ENCODE measurements around the gene C18orf32. TPM values are rescaled to one million over a fixed set of nuclear protein-coding genes. Genes with fewer than 3 reads are reported as not detected.

C18orf32 gene
- total and polyA plus RNA-seq, 5 donors from 2014 or later, result 34.8 to 108 (median 92.5) TPM

DNA sequence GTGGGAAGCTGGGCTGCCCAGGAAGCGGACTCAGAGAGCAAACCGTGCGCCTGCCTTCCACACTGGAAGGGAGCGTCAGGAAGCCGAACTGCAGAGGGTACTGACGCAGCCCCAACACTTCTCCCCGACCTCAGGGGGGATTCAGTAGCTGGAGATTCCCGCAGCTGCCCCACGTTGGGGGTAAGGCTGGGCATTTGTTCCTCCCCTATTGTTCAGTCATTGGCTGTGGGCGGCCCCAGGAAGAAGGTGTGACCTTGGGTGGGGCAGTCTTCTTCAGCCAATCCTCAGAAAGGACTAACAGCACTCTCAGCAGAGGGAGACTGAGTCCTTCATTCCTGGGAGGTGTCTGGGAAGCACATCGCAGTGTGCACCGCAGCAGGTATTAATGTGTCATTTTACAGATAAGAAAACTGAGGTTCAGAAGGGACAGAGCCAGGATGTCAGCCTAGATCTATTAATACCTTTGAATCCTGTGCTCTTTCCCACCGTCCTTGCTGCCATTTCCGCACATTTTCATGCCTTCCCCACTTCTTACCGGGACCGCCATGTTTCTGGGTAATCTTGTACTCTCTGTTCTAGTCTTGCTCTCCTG is 12.1 kb upstream of the C18orf32 start:
- H3K9me3 Mint-ChIP-seq, result no peaks in the 10 kb centered on the region
- Histone ChIP-seq H3K4me1 (ENCODE audit: control insufficient read depth, insufficient read depth, low read length, poor library complexity, severe bottlenecking) (no peaks in the 10 kb centered on the region), H3K9me3 (ENCODE audit: control insufficient read depth in 2 of 2, low read length in 2 of 2) (no peaks in the 10 kb centered on the region), H3K4me3 (ENCODE audit: low read depth, low read length) (no peak overlapping the region), H3K27ac (ENCODE audit: insufficient read depth, low read length, poor library complexity, severe bottlenecking) (no peak overlapping the region), H3K36me3 (ENCODE audit: control insufficient read depth, insufficient read depth, low read length) (no peaks in the 10 kb centered on the region), H3K27me3 (ENCODE audit: control insufficient read depth, insufficient read depth, low read length) (peaks cover 4% of the 10 kb centered on the region)
- no peak overlapping the region for H3K27ac Mint-ChIP-seq
- H3K27me3 Mint-ChIP-seq, result peaks cover 37% of the 10 kb centered on the region
- H3K4me3 Mint-ChIP-seq, result peak overlapping the region in 1 of 4 donors; percentile 35
- no peak for ATAC-seq (ENCODE audit: low read depth in 2 of 2)
- H3K4me1 Mint-ChIP-seq, result no peaks in the 10 kb centered on the region
- DNase-seq, result no peak
- no peaks in the 10 kb centered on the region for H3K36me3 Mint-ChIP-seq

GRCh38 chr18:49495480-49495879 is 8.4 kb upstream of the C18orf32 start:
- no peaks in the 10 kb centered on the region for H3K9me3 Mint-ChIP-seq
- H3K4me1 ChIP-seq (ENCODE audit: control insufficient read depth, insufficient read depth, low read length, poor library complexity, severe bottlenecking), result peaks cover 16% of the 10 kb centered on the region
- no peak overlapping the region for H3K27ac ChIP-seq (ENCODE audit: insufficient read depth, low read length, poor library complexity, severe bottlenecking)
- H3K4me1 Mint-ChIP-seq, result peaks cover 13 to 22% (median 17%) of the 10 kb centered on the region in 4 donors
- H3K36me3 ChIP-seq (ENCODE audit: control insufficient read depth, insufficient read depth, low read length), result peaks cover 11% of the 10 kb centered on the region
- H3K4me3 ChIP-seq (ENCODE audit: low read depth, low read length), result no peak overlapping the region
- peaks cover 23% of the 10 kb centered on the region for H3K27me3 Mint-ChIP-seq
- H3K9me3 ChIP-seq (ENCODE audit: control insufficient read depth in 2 of 2, low read length in 2 of 2), result no peaks in the 10 kb centered on the region
- no peak overlapping the region for H3K4me3 Mint-ChIP-seq
- H3K36me3 Mint-ChIP-seq, result peaks cover 13% of the 10 kb centered on the region
- no peak overlapping the region for H3K27ac Mint-ChIP-seq
- DNase-seq (no peak), ATAC-seq (ENCODE audit: low read depth in 2 of 2) (no peak)
- H3K27me3 ChIP-seq (ENCODE audit: control insufficient read depth, insufficient read depth, low read length), result no peaks in the 10 kb centered on the region

DNA sequence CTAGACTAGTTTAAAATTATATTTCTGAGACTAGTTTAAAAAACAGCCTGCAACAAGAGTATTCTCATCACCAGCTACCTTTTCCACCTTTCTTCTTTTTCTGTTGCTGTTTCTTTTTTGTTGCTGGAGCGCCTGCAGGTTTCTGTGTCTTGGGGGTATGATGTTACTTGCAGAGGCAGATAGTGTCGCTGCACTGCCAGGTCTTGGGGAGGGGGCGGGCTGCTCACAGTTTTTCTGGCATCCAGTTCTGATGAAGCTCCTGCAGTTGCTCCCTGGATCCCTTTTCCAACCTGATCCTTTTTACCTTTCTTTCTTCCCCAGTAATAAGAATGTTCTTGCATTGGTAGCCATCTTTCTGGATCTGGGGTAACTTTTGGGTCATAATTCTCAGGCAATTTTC is 8.0 kb upstream of the C18orf32 start:
- Mint-ChIP-seq H3K27me3 (peaks cover 21% of the 10 kb centered on the region), H3K27ac (no peak overlapping the region), H3K9me3 (no peaks in the 10 kb centered on the region), H3K4me3 (peak overlapping the region in 1 of 4 donors; percentile 13), H3K36me3 (peaks cover 17% of the 10 kb centered on the region), H3K4me1 (peaks cover 17 to 26% (median 20%) of the 10 kb centered on the region in 4 donors)
- ATAC-seq (ENCODE audit: low read depth in 2 of 2), result no peak
- Histone ChIP-seq H3K36me3 (ENCODE audit: control insufficient read depth, insufficient read depth, low read length) (peaks cover 15% of the 10 kb centered on the region), H3K4me1 (ENCODE audit: control insufficient read depth, insufficient read depth, low read length, poor library complexity, severe bottlenecking) (peaks cover 20% of the 10 kb centered on the region), H3K9me3 (ENCODE audit: control insufficient read depth in 2 of 2, low read length in 2 of 2) (no peaks in the 10 kb centered on the region), H3K4me3 (ENCODE audit: low read depth, low read length) (no peak overlapping the region), H3K27me3 (ENCODE audit: control insufficient read depth, insufficient read depth, low read length) (no peaks in the 10 kb centered on the region), H3K27ac (ENCODE audit: insufficient read depth, low read length, poor library complexity, severe bottlenecking) (no peak overlapping the region)
- DNase-seq, result no peak

DNA sequence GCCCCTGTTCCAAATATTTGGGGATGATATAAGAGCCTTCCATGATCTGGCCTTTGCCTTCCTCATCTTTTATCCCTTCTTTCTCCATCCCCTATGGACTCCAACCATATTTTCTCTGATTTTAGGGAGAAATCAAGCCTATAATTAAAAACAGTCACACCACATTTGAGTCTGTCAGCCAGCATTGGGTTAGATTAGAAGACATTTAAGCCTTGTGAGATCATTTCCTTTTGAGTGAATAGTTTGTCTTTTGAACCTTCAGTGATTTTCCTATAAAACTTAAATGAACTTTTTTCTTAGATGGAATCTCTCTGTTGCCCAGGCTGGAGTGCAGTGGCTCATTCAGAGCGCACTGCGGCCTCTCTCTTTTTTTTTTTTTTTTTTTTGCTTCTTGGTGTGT is 7.6 kb upstream of the C18orf32 start:
- no peak overlapping the region for H3K4me3 Mint-ChIP-seq

GRCh38 chr18:49492694-49493033 is 5.6 kb upstream of the C18orf32 start:
- H3K36me3 Mint-ChIP-seq, result peaks cover 33% of the 10 kb centered on the region
- no peaks in the 10 kb centered on the region for H3K9me3 ChIP-seq (ENCODE audit: control insufficient read depth in 2 of 2, low read length in 2 of 2)
- H3K27ac Mint-ChIP-seq, result peak overlapping the region in 2 of 3 donors; percentile 92 to 94
- H3K4me3 Mint-ChIP-seq, result peak overlapping the region in 3 of 4 donors; percentile 89 to 97 (median 94)
- H3K27me3 Mint-ChIP-seq, result peaks cover 9% of the 10 kb centered on the region
- ATAC-seq (ENCODE audit: low read depth in 2 of 2) (no peak), DNase-seq (no peak)
- H3K4me1 Mint-ChIP-seq, result peaks cover 23 to 46% (median 32%) of the 10 kb centered on the region in 4 donors
- H3K27ac ChIP-seq (ENCODE audit: insufficient read depth, low read length, poor library complexity, severe bottlenecking), result no peak overlapping the region
- H3K9me3 Mint-ChIP-seq, result no peaks in the 10 kb centered on the region
- no peaks in the 10 kb centered on the region for H3K27me3 ChIP-seq (ENCODE audit: control insufficient read depth, insufficient read depth, low read length)
- peak overlapping the region; percentile 84 for H3K4me3 ChIP-seq (ENCODE audit: low read depth, low read length)
- peaks cover 33% of the 10 kb centered on the region for H3K4me1 ChIP-seq (ENCODE audit: control insufficient read depth, insufficient read depth, low read length, poor library complexity, severe bottlenecking)
- H3K36me3 ChIP-seq (ENCODE audit: control insufficient read depth, insufficient read depth, low read length), result peaks cover 37% of the 10 kb centered on the region

More for the DNA sequence above, 7.6 kb upstream of the C18orf32 start:
- H3K9me3 ChIP-seq (ENCODE audit: control insufficient read depth in 2 of 2, low read length in 2 of 2), result no peaks in the 10 kb centered on the region
- H3K9me3 Mint-ChIP-seq, result no peaks in the 10 kb centered on the region
- peaks cover 21 to 30% (median 24%) of the 10 kb centered on the region in 4 donors for H3K4me1 Mint-ChIP-seq
- peak overlapping the region in 1 of 3 donors; percentile 46 for H3K27ac Mint-ChIP-seq
- peaks cover 20% of the 10 kb centered on the region for H3K27me3 Mint-ChIP-seq
- ATAC-seq (ENCODE audit: low read depth in 2 of 2) (no peak), DNase-seq (no peak)
- peaks cover 23% of the 10 kb centered on the region for H3K4me1 ChIP-seq (ENCODE audit: control insufficient read depth, insufficient read depth, low read length, poor library complexity, severe bottlenecking)
- peaks cover 19% of the 10 kb centered on the region for H3K36me3 ChIP-seq (ENCODE audit: control insufficient read depth, insufficient read depth, low read length)
- no peak overlapping the region for H3K4me3 ChIP-seq (ENCODE audit: low read depth, low read length)
- no peaks in the 10 kb centered on the region for H3K27me3 ChIP-seq (ENCODE audit: control insufficient read depth, insufficient read depth, low read length)
- no peak overlapping the region for H3K27ac ChIP-seq (ENCODE audit: insufficient read depth, low read length, poor library complexity, severe bottlenecking)
- peaks cover 21% of the 10 kb centered on the region for H3K36me3 Mint-ChIP-seq

DNA sequence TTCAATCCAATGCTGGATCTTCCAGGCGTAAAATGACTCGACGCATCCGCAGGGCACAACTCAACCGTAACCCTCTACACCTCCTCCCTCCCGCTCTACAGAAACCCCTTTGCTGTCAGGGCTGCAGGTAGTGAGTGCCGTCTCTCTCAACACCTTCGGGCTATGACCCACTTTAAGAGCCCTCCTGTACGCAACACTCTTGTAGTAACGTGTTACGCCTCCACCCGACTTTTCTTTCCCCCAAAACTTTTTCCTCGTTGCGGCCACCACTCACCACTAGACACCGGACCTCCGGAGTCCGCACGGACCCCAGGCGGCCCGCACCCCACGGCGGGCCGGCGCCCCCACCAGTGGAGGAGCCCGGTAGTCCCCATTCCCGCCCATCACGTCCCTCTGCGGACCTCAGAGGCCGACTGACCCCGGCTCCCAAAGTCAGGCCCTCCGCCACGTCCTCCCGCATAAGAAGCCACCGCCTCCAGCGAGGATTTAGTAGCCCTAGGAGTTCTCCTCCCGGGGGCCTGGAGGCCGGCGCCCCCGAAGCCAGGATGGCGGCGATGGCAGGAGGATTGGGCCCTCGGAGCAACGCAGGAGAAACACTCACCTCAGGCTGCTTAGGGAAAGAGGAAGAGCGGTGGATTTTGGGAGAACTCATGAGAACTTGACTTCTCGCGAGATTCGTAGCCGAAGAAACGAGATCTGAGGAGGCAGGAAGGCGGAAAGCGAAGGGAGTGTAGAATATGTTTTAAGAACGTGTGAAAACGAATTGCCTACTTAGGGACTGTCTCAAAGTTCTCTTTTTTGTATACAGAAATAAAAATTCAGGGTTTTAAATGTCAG is 5.0 kb upstream of the C18orf32 start, which contains the start of gene RPL17:
Gene RPL17, minus strand, starts transcription at position 609 of the 837 bp plus-strand sequence.
- H3K9me3 Mint-ChIP-seq, result no peaks in the 10 kb centered on the region
- peak within 1 kb of the TSS; percentile 89 to 97 (median 96) for H3K4me3 Mint-ChIP-seq

DNA sequence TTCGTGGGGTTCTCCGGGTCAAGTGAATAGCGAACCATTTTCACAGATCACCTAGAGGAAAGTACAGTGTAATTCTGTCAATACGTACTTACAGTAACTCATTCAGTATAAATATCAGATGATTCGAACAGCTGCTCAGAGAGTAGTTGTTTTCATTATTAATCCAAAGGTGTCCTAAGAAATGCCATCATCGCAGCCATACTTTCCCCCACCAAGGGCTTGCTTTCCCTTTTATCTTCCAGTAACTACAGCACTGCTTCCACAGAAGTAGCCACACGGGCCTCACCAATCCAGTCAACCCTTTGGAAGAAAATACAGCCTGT is 4.5 kb upstream of the C18orf32 start:
- Mint-ChIP-seq H3K27me3 (peaks cover 9% of the 10 kb centered on the region), H3K4me3 (peak overlapping the region; percentile 89 to 97 (median 96)), H3K9me3 (peaks cover 0 to 2% (median 0%) of the 10 kb centered on the region in 7 donors), H3K4me1 (peaks cover 30 to 58% (median 34%) of the 10 kb centered on the region in 4 donors), H3K36me3 (peaks cover 33% of the 10 kb centered on the region), H3K27ac (peak overlapping the region; percentile 92 to 97 (median 94))
- Histone ChIP-seq H3K36me3 (ENCODE audit: control insufficient read depth, insufficient read depth, low read length) (peaks cover 40% of the 10 kb centered on the region), H3K27ac (ENCODE audit: insufficient read depth, low read length, poor library complexity, severe bottlenecking) (peak overlapping the region; percentile 95), H3K9me3 (ENCODE audit: control insufficient read depth in 2 of 2, low read length in 2 of 2) (no peaks in the 10 kb centered on the region), H3K4me1 (ENCODE audit: control insufficient read depth, insufficient read depth, low read length, poor library complexity, severe bottlenecking) (peaks cover 40% of the 10 kb centered on the region), H3K27me3 (ENCODE audit: control insufficient read depth, insufficient read depth, low read length) (no peaks in the 10 kb centered on the region), H3K4me3 (ENCODE audit: low read depth, low read length) (peak overlapping the region; percentile 84)
- ATAC-seq (ENCODE audit: low read depth in 2 of 2) (no peak), DNase-seq (no peak)

More for the DNA sequence above, 5.0 kb upstream of the C18orf32 start, which contains the start of gene RPL17:
- peaks cover 33% of the 10 kb centered on the region for H3K36me3 Mint-ChIP-seq
- Histone ChIP-seq H3K27ac (ENCODE audit: insufficient read depth, low read length, poor library complexity, severe bottlenecking) (peak within 1 kb of the TSS; percentile 95), H3K9me3 (ENCODE audit: control insufficient read depth in 2 of 2, low read length in 2 of 2) (no peaks in the 10 kb centered on the region), H3K4me3 (ENCODE audit: low read depth, low read length) (peak within 1 kb of the TSS; percentile 84), H3K36me3 (ENCODE audit: control insufficient read depth, insufficient read depth, low read length) (peaks cover 40% of the 10 kb centered on the region), H3K4me1 (ENCODE audit: control insufficient read depth, insufficient read depth, low read length, poor library complexity, severe bottlenecking) (peaks cover 39% of the 10 kb centered on the region), H3K27me3 (ENCODE audit: control insufficient read depth, insufficient read depth, low read length) (no peaks in the 10 kb centered on the region)
- DNase-seq, result peak; percentile 83 to 98 (median 93)
- peaks cover 9% of the 10 kb centered on the region for H3K27me3 Mint-ChIP-seq
- H3K4me1 Mint-ChIP-seq, result peaks cover 29 to 52% (median 32%) of the 10 kb centered on the region in 4 donors
- peak; percentile 77 to 82 for ATAC-seq (ENCODE audit: low read depth in 2 of 2)
- H3K27ac Mint-ChIP-seq, result peak within 1 kb of the TSS; percentile 92 to 97 (median 94)

All from CD4-positive, CD25-positive, alpha-beta regulatory T cell (primary cell).